HEK293T (cell line): ENCODE results near the gene MSH5.

Experiments used
- ARNT ChIP-seq: fragments of 450-650 bp; IDR thresholded peaks from 2 replicates; pipeline ENCODE4 v1.6.1; 2017; ENCODE audit warnings: mild to moderate bottlenecking
- FOXK2 ChIP-seq: fragments of 450-650 bp; IDR thresholded peaks from 2 replicates; pipeline ENCODE4 v1.6.1; 2016; ENCODE audit warnings: mild to moderate bottlenecking
- FOXM1 ChIP-seq: fragments of 450-650 bp; IDR thresholded peaks from 2 replicates; pipeline ENCODE4 v1.6.1; 2017; ENCODE audit warnings: mild to moderate bottlenecking, borderline replicate concordance
- NFRKB ChIP-seq: fragments of 450-650 bp; IDR thresholded peaks from 2 replicates; pipeline ENCODE4 v1.6.1; 2016; ENCODE audit warnings: mild to moderate bottlenecking, moderate library complexity
- SP1 ChIP-seq: fragments of 450-650 bp; IDR thresholded peaks from 2 replicates; pipeline ENCODE4 v1.6.1; 2017

DNA sequence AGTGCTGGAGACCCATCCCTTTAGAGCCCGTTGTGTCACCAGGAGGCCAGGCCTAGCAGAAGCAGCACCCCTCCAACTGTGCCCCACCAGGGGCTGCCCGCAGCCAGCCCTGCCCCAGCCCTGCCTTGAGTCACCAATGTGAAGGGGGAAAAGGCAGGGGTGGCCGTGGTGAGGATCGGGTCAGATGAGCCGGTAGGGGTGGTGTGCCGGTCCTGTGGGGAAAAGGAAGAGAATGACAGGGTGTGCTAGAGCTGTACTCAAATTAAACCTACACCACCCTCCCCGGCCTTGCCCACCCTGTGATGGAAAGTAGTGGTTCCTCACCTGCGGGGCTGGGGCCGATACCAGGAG lies 25.7 kb downstream of the MSH5 start:
- no peak for TF ChIP-seq ARNT
- no peak for TF ChIP-seq FOXK2
- TF ChIP-seq FOXM1, result no peak
- no peak for TF ChIP-seq NFRKB
- TF ChIP-seq SP1, result no peak
